Fibroblast of lung (primary cell): ENCODE data around the gene MUTYH. TPM values are rescaled to one million over a fixed set of nuclear protein-coding genes. Genes with fewer than 3 reads are reported as not detected.
"Not testable (repeated sequence)": the region's sequence is repeated elsewhere in the genome, so short reads cannot be mapped to it uniquely, and the experiment has no call there.

ENCODE experiments used
- DNase-seq, 2 donors: peaks; one replicate each; pipeline versions ENCODE4 v3.0.0 to v3.0.0-alpha.2; 2010; ENCODE audit warnings: low read depth in 2 of 2
- H2AFZ ChIP-seq: 2 replicates; pipeline ENCODE4 v1.5.1; 2012; ENCODE audit warnings: low read length, control low read depth, inconsistent platforms
- H3K27ac ChIP-seq: 2 replicates; pipeline ENCODE4 v1.5.1; 2011; ENCODE audit warnings: low read length, control low read depth; ENCODE audit not compliant: insufficient read depth
- H3K27me3 ChIP-seq: 2 replicates; pipeline ENCODE4 v1.5.1; 2011; ENCODE audit warnings: mild to moderate bottlenecking, low read length; ENCODE audit not compliant: control insufficient read depth, insufficient read depth
- H3K36me3 ChIP-seq: 2 replicates; pipeline ENCODE4 v1.5.1; 2011; ENCODE audit warnings: low read length; ENCODE audit not compliant: control insufficient read depth, insufficient read depth
- H3K4me1 ChIP-seq: 2 replicates; pipeline ENCODE4 v1.5.1; 2011; ENCODE audit warnings: low read length; ENCODE audit not compliant: control insufficient read depth, insufficient read depth; ENCODE audit errors: extremely low read depth
- H3K4me2 ChIP-seq: 2 replicates; pipeline ENCODE4 v1.5.1; 2011; ENCODE audit warnings: low read length, control low read depth; ENCODE audit not compliant: insufficient read depth; ENCODE audit errors: extremely low read depth
- H3K4me3 ChIP-seq, 4 experiments: fragments of 200-600 bp in 1 of 4; sonication (generic) in 1 of 4; replicated peaks in 1 of 4; 2 replicates each; pipeline ENCODE4 v1.5.1; 2011 to 2016; ENCODE audit warnings: low read length in 4 of 4, low read depth in 3 of 4, mild to moderate bottlenecking in 3 of 4, control low read depth in 2 of 4, inconsistent platforms in 1 of 4, mixed read lengths in 1 of 4; ENCODE audit not compliant: insufficient read depth in 1 of 4; ENCODE audit errors: control extremely low read depth in 1 of 4
- H3K79me2 ChIP-seq: 2 replicates; pipeline ENCODE4 v1.5.1; 2012; ENCODE audit warnings: mild to moderate bottlenecking, low read length, inconsistent platforms; ENCODE audit not compliant: control insufficient read depth, insufficient read depth
- H3K9ac ChIP-seq: 2 replicates; pipeline ENCODE4 v1.5.1; 2011; ENCODE audit warnings: mild to moderate bottlenecking, low read length, control low read depth; ENCODE audit not compliant: insufficient read depth
- H3K9me3 ChIP-seq: 2 replicates; pipeline ENCODE4 v1.5.1; 2012; ENCODE audit warnings: low read depth, low read length; ENCODE audit not compliant: control insufficient read depth, insufficient read depth
- H4K20me1 ChIP-seq: 2 replicates; pipeline ENCODE4 v1.5.1; 2011; ENCODE audit warnings: low read length; ENCODE audit not compliant: control insufficient read depth, insufficient read depth; ENCODE audit errors: extremely low read depth
- CTCF ChIP-seq, 2 donors: IDR thresholded peaks in 1 of 2; conservative IDR thresholded peaks in 1 of 2; 1 replicate in 1 of 2; 2 replicates in 1 of 2; pipeline ENCODE4 v1.5.1; 2011 to 2012; ENCODE audit warnings: low read length in 2 of 2, control low read depth in 1 of 2, inconsistent platforms in 1 of 2, low read depth in 1 of 2, mild to moderate bottlenecking in 1 of 2
- EZH2 ChIP-seq: IDR thresholded peaks from 2 replicates; pipeline ENCODE4 v1.5.1; 2012; ENCODE audit warnings: low read length, control low read depth, mild to moderate bottlenecking; ENCODE audit errors: missing control alignments
- polyA minus RNA-seq: library from RNA; depleted of rRNA, polyadenylated mRNA; stranded (reverse); fragments of >200 nt; gene quantifications from 2 replicates; pipeline ENCODE4 v1.2.3, GENCODE V29; 2011; ENCODE audit warnings: low replicate concordance
- polyA plus RNA-seq, 2 donors: library from polyadenylated mRNA; depleted of rRNA in 1 of 2; stranded (reverse) in 1 of 2; unstranded in 1 of 2; fragments of >200 nt; gene quantifications; 2 replicates each; pipeline ENCODE4 v1.2.1, GENCODE V29; 2011 to 2012; ENCODE audit warnings: missing spikeins in 1 of 2
- total RNA-seq: library from RNA; depleted of rRNA; stranded (reverse); fragments of >200 nt; gene quantifications from 2 replicates; pipeline ENCODE4 v1.2.1, GENCODE V29; 2014

The MUTYH gene
- total RNA-seq (15.7 and 17.5 TPM in 2 replicates), polyA plus RNA-seq (3.8 and 5.6 TPM in 2 replicates), polyA minus RNA-seq (10.2 and 19.1 TPM in 2 replicates)
- polyA plus RNA-seq (2012): 6.0 and 8.5 TPM in 2 replicates

DNA sequence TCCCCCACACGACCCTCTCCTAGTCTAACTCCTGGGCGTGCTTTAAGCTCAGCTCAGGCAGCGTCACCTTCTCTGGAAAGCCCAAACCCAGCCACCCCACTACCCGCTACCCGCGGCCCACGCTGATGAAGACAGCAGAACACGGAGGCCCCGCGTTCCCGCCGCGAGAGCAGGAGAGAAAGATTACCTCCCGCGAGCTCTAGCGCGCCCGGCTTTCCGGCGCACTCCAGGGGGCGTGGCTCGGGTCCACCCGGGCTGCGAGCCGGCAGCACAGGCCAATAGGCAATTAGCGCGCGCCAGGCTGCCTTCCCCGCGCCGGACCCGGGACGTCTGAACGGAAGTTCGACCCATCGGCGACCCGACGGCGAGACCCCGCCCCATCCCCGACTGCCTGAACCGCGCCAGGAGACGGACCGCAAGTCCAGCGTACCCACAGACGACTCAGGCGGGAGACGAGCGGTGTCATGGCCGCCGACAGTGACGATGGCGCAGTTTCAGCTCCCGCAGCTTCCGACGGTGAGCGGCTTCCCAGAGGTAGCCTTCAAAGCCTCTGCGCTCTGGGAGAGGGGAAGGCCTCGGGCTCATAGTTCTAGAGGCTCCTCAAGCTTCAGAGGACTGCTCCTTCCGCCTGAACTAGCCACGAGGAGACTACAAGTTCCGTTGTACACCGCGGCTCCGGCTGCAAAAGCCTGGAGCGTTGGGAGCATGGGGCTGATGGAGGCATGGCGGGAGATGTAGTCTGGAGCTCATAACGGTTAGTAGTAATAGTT lies at the start of gene MUTYH, which contains the start of gene TOE1:
Gene MUTYH (minus strand): TSS at position 652 of the 770 bp plus-strand sequence. CDS start 5,935 bp downstream, outside the sequence.
Gene TOE1 (plus strand): TSS at position 382 of the 770 bp plus-strand sequence. CDS start 83 bp downstream, at position 465.
- peak; percentile 91 to 92 for DNase-seq
- TF ChIP-seq CTCF (conservative IDR thresholded peaks at IDR 0.05 in 1 of 2, IDR thresholded peaks at IDR 0.05 in 1 of 2; ENCODE audit: low read depth in 1 of 2, low read length in 2 of 2): no peak
- TF ChIP-seq EZH2: no peak
- peaks cover 10% of the 10 kb centered on the region for H3K36me3 ChIP-seq

DNA sequence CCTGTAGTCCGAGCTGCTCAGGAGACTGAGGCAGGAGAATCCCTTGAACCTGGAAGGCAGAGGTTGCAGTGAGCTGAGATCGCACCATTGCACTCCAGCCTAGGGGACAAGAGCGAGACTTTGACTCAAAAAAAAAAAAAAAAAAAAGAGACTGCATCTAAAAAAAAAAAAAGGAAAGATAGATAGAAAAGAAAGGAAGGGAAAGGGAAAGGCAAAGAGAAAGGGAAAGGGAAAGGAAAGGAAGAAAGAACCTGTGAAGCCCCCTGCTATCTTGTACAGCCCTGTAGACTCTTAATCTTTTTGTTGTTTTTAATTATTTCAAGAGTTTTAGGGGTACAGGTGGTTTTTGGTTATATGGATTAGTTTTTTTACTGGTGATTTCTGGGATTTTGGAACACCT lies 46.0 kb upstream of the MUTYH start:
- no peak overlapping the region for H3K4me3 ChIP-seq
- H3K9ac ChIP-seq: no peak overlapping the region
- TF ChIP-seq EZH2 (no peak), CTCF (conservative IDR thresholded peaks at IDR 0.05 in 1 of 2, IDR thresholded peaks at IDR 0.05 in 1 of 2; ENCODE audit: low read depth in 1 of 2, low read length in 2 of 2) (no peak)
- no peak overlapping the region for H3K4me2 ChIP-seq
- H3K9me3 ChIP-seq: no peaks in the 10 kb centered on the region
- no peak overlapping the region for H2AFZ ChIP-seq
- H3K27ac ChIP-seq: no peak overlapping the region
- no peaks in the 10 kb centered on the region for H3K79me2 ChIP-seq
- no peaks in the 10 kb centered on the region for H4K20me1 ChIP-seq
- H3K36me3 ChIP-seq: no peaks in the 10 kb centered on the region
- H3K4me1 ChIP-seq: no peaks in the 10 kb centered on the region
- DNase-seq: no peak
- no peaks in the 10 kb centered on the region for H3K27me3 ChIP-seq

More for the DNA sequence above, at the start of gene MUTYH, which contains the start of gene TOE1:
- Histone ChIP-seq H2AFZ (peak within 1 kb of the TSS; percentile 94), H3K9ac (peak within 1 kb of the TSS; percentile 93), H3K9me3 (no peaks in the 10 kb centered on the region), H3K4me1 (peaks cover 9% of the 10 kb centered on the region), H3K79me2 (peaks cover 18% of the 10 kb centered on the region), H3K4me2 (peak within 1 kb of the TSS; percentile 94), H3K4me3 (peak within 1 kb of the TSS; percentile 70 to 94 (median 91)), H3K27me3 (no peaks in the 10 kb centered on the region), H3K27ac (peak within 1 kb of the TSS; percentile 98), H4K20me1 (no peaks in the 10 kb centered on the region)

DNA sequence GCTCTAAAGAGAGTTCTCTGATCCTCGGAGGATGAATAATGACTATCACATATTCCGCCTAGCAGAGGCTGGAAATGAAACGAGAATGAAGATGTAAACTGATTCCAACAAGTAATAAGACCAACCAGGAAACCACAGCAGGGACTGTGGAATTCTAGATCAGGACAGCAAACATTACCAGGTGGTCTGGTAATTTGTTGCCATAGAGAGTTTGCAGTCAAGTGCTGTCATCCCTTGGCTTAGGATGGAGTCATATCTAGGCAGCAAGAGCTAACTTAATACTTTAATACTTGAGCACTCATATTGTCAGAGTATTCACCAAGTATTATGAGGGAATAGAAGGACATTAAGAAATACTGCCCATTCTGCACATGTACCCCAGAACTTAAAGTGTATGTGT lies 45.1 kb upstream of the MUTYH start:
- Histone ChIP-seq H3K4me2 (no peak overlapping the region), H3K27me3 (no peaks in the 10 kb centered on the region), H2AFZ (no peak overlapping the region), H3K9me3 (no peaks in the 10 kb centered on the region), H3K4me1 (no peaks in the 10 kb centered on the region), H3K79me2 (no peaks in the 10 kb centered on the region), H4K20me1 (no peaks in the 10 kb centered on the region), H3K4me3 (no peak overlapping the region), H3K9ac (no peak overlapping the region), H3K27ac (no peak overlapping the region), H3K36me3 (no peaks in the 10 kb centered on the region)
- peak in 1 of 2 donors; percentile 23 for DNase-seq
- TF ChIP-seq EZH2 (no peak), CTCF (conservative IDR thresholded peaks at IDR 0.05 in 1 of 2, IDR thresholded peaks at IDR 0.05 in 1 of 2; ENCODE audit: low read depth in 1 of 2, low read length in 2 of 2) (no peak)

DNA sequence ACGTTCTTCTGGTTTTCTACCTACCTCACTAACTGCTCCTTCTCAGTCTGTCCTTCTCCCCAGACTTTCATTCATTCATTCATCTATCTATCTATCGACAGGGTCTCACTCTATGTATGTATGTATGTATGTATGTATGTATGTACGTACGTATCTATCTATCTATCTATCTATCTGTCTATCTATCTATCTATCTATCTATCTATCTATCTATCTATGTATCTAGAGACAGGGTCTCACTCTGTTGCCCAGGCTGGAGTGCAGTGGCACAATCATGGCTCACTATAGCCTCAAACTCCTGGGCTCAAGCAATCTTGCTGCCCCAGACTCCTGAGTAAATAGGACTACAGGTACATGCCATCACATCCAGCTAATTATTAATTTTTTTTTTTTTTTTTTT lies 44.0 kb upstream of the MUTYH start:
- not testable (repeated sequence) for H3K27ac ChIP-seq, H3K9ac ChIP-seq, H4K20me1 ChIP-seq, H3K36me3 ChIP-seq, H3K27me3 ChIP-seq, H3K79me2 ChIP-seq, H3K4me2 ChIP-seq, H3K4me3 ChIP-seq, H3K4me1 ChIP-seq, H2AFZ ChIP-seq, H3K9me3 ChIP-seq, DNase-seq
